IPS DF 4.7 (cell line): Measurements from ENCODE around the gene VAV1.

Experiments used
- DNase-seq: peaks from one replicate; pipeline ENCODE4 v3.0.0-alpha.2; 2013; ENCODE audit warnings: low spot score; ENCODE audit errors: extremely low read depth

The VAV1 gene

GRCh38 chr19:6888967-6889366, 116.5 kb downstream of the VAV1 start:
- no peak for DNase-seq

- DNase-seq, result no peak
These were observed 117.9 kb downstream of the VAV1 start for GRCh38 chr19:6890401-6890913.

GRCh38 chr19:6890938-6891337, 118.4 kb downstream of the VAV1 start:
- DNase-seq, result no peak

GRCh38 chr19:6891761-6892385, 119.4 kb downstream of the VAV1 start:
- DNase-seq, result no peak

- no peak for DNase-seq
These were observed 121.8 kb downstream of the VAV1 start for GRCh38 chr19:6894313-6894712.

GRCh38 chr19:6903446-6903845, 130.9 kb downstream of the VAV1 start:
- no peak for DNase-seq

GRCh38 chr19:6906559-6907060, 134.1 kb downstream of the VAV1 start:
- DNase-seq, result no peak
